Smooth muscle cell (in vitro differentiated cells): ENCODE data around the gene GRK7. TPM values are rescaled to one million over a fixed set of nuclear protein-coding genes. Genes with fewer than 3 reads are reported as not detected.

Source experiments
- DNase-seq: peaks from one replicate; lab custom pipeline; 2025; ENCODE audit not compliant: unreplicated experiment; lab: John Stamatoyannopoulos, UW
- H2AFZ ChIP-seq: fragments of 200-600 bp; sonication (generic); 2 replicates; pipeline ENCODE4 v1.6.0; 2016; ENCODE audit warnings: antibody characterized with exemption, low read depth, mild to moderate bottlenecking
- H3F3A ChIP-seq: fragments of 200-600 bp; sonication (generic); 2 replicates; pipeline ENCODE4 v1.6.0; 2017; ENCODE audit warnings: antibody characterized with exemption, low read depth
- H3K27ac ChIP-seq: fragments of 200-600 bp; sonication (generic); 2 replicates; pipeline ENCODE4 v1.5.1; 2016; ENCODE audit warnings: low read depth, mild to moderate bottlenecking
- H3K27me3 ChIP-seq: fragments of 200-600 bp; sonication (generic); 2 replicates; pipeline ENCODE4 v1.6.1; 2016; ENCODE audit warnings: low read depth, mild to moderate bottlenecking
- H3K36me3 ChIP-seq: fragments of 200-600 bp; sonication (generic); 2 replicates; pipeline ENCODE4 v1.5.1; 2016; ENCODE audit warnings: low read depth
- H3K4me1 ChIP-seq: fragments of 200-600 bp; sonication (generic); 2 replicates; pipeline ENCODE4 v1.5.1; 2016; ENCODE audit warnings: low read depth
- H3K4me2 ChIP-seq: fragments of 200-600 bp; sonication (generic); 2 replicates; pipeline ENCODE4 v1.6.0; 2016; ENCODE audit warnings: mild to moderate bottlenecking
- H3K4me3 ChIP-seq: fragments of 200-600 bp; sonication (generic); 2 replicates; pipeline ENCODE4 v1.5.1; 2016; ENCODE audit warnings: mild to moderate bottlenecking
- H3K79me2 ChIP-seq: fragments of 200-600 bp; sonication (generic); 2 replicates; pipeline ENCODE4 v1.6.0; 2016; ENCODE audit warnings: low read depth, mild to moderate bottlenecking
- H3K9ac ChIP-seq: fragments of 200-600 bp; sonication (generic); 2 replicates; pipeline ENCODE4 v1.6.0; 2016; ENCODE audit warnings: low read depth
- H3K9me3 ChIP-seq: fragments of 200-600 bp; sonication (generic); replicated peaks from 2 replicates; pipeline ENCODE4 v1.5.1; 2016; ENCODE audit warnings: low read depth
- H4K20me1 ChIP-seq: fragments of 200-600 bp; sonication (generic); 2 replicates; pipeline ENCODE4 v1.6.0; 2016; ENCODE audit warnings: low read depth
- CTCF ChIP-seq: fragments of 200-600 bp; sonication (generic); IDR thresholded peaks from 2 replicates; pipeline ENCODE4 v1.5.1; 2017; ENCODE audit warnings: borderline replicate concordance, mild to moderate bottlenecking, antibody characterized with exemption; ENCODE audit not compliant: insufficient read depth, poor library complexity, severe bottlenecking
- WGBS: methylation state at CpG from one replicate; pipeline ENCODE4 v1.1.7; 2016; ENCODE audit warnings: low lambda C conversion rate; 5-methylcytosine and 5-hydroxymethylcytosine counted together
- polyA plus RNA-seq: library from polyadenylated mRNA; unstranded; fragments of >200 nt; fragmentation: Nextera tagmentation; extraction: Ambion mirVana; gene quantifications from 2 replicates; pipeline ENCODE4 v1.2.1, GENCODE V29; 2016
- total RNA-seq: library from RNA; depleted of rRNA; stranded (reverse); fragments of >200 nt; gene quantifications from 2 replicates; pipeline ENCODE4 v1.2.3, GENCODE V29; 2014

Gene GRK7
- total and polyA plus RNA-seq, 2 experiments from 2014 or later: not detected

- no peaks in the 10 kb centered on the region for H3K4me1 ChIP-seq
- no peak overlapping the region for H3K4me3 ChIP-seq
- H3K9me3 ChIP-seq: no peaks in the 10 kb centered on the region
- no peaks in the 10 kb centered on the region for H3K79me2 ChIP-seq
- no peak overlapping the region for H3K27ac ChIP-seq
- H3K9ac ChIP-seq: no peak overlapping the region
- H3K4me2 ChIP-seq: no peak overlapping the region
- no peaks in the 10 kb centered on the region for H4K20me1 ChIP-seq
- no peaks in the 10 kb centered on the region for H3F3A ChIP-seq
- no peaks in the 10 kb centered on the region for H3K27me3 ChIP-seq
- no peaks in the 10 kb centered on the region for H3K36me3 ChIP-seq
- DNase-seq: no peak
- H2AFZ ChIP-seq: no peak overlapping the region
- TF ChIP-seq CTCF: no peak
- WGBS: 92% methylated on average over 5 of the region's 5 CpGs
Observed at GRCh38 chr3:141728355-141728892, 34.8 kb upstream of the GRK7 start.

GRCh38 chr3:141729240-141729639 lies 34.0 kb upstream of the GRK7 start:
- no peak overlapping the region for H3K27ac ChIP-seq
- no peaks in the 10 kb centered on the region for H3K79me2 ChIP-seq
- H3K4me1 ChIP-seq: no peaks in the 10 kb centered on the region
- no peaks in the 10 kb centered on the region for H3F3A ChIP-seq
- TF ChIP-seq CTCF: no peak
- H3K36me3 ChIP-seq: no peaks in the 10 kb centered on the region
- H3K27me3 ChIP-seq: no peaks in the 10 kb centered on the region
- no peaks in the 10 kb centered on the region for H3K9me3 ChIP-seq
- WGBS: 80% methylated on average over 4 of the region's 4 CpGs
- no peaks in the 10 kb centered on the region for H4K20me1 ChIP-seq
- H3K9ac ChIP-seq: no peak overlapping the region
- no peak overlapping the region for H3K4me2 ChIP-seq
- H3K4me3 ChIP-seq: no peak overlapping the region
- H2AFZ ChIP-seq: no peak overlapping the region
- DNase-seq: no peak

DNA sequence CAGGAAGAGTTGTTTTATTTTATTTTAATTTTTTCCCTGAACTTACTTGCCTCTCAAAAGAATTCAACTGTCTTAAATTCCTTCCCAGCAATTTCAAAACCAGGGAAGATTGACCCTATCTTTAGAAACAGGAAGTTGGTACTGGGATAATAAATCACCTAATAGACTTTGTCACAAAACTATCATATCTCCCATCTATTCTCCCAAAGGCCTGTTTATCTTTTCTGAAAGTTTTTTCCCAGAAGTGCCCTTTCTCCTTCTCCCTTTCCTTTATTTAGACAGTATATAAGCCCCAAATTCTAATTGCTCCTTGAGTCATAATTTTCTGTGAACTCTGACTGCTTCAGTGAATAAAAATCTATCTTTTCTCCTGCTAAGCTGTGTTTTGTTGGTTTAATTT lies 28.0 kb upstream of the GRK7 start:
- no peaks in the 10 kb centered on the region for H3K27me3 ChIP-seq
- H3K36me3 ChIP-seq: no peaks in the 10 kb centered on the region
- H3K4me1 ChIP-seq: peaks cover 10% of the 10 kb centered on the region
- H3K4me3 ChIP-seq: no peak overlapping the region
- no peaks in the 10 kb centered on the region for H3F3A ChIP-seq
- DNase-seq: no peak
- TF ChIP-seq CTCF: no peak
- H2AFZ ChIP-seq: no peak overlapping the region
- no peak overlapping the region for H3K4me2 ChIP-seq
- H3K9ac ChIP-seq: no peak overlapping the region
- H3K79me2 ChIP-seq: peaks cover 20% of the 10 kb centered on the region
- H3K9me3 ChIP-seq: no peaks in the 10 kb centered on the region
- no peak overlapping the region for H3K27ac ChIP-seq
- peaks cover 4% of the 10 kb centered on the region for H4K20me1 ChIP-seq

GRCh38 chr3:141735770-141736465 lies 27.3 kb upstream of the GRK7 start:
- Histone ChIP-seq H3K9me3 (no peaks in the 10 kb centered on the region), H3K4me2 (no peak overlapping the region), H4K20me1 (peaks cover 12% of the 10 kb centered on the region), H3F3A (no peaks in the 10 kb centered on the region), H3K4me1 (peaks cover 17% of the 10 kb centered on the region), H3K79me2 (peaks cover 28% of the 10 kb centered on the region), H3K36me3 (no peaks in the 10 kb centered on the region), H2AFZ (no peak overlapping the region), H3K4me3 (no peak overlapping the region), H3K27me3 (no peaks in the 10 kb centered on the region), H3K9ac (no peak overlapping the region), H3K27ac (no peak overlapping the region)
- DNase-seq: no peak
- TF ChIP-seq CTCF: no peak
- WGBS: 88% methylated on average over 7 of the region's 7 CpGs
